Measurements from ENCODE around the gene AMPH. TPM values are rescaled to one million over a fixed set of nuclear protein-coding genes. Genes with fewer than 3 reads are reported as not detected.

AMPH gene
- total RNA-seq, 1 experiment from 2014 or later = 9.0 TPM

GRCh38 chr7:38432671-38433070 lies 198.5 kb downstream of the AMPH start:
- ChIA-PET CTCF (no interaction called here), POLR2A (no interaction called here)
- Mint-ChIP-seq H3K4me1 (no peaks in the 10 kb centered on the region), H3K9me3 (no peaks in the 10 kb centered on the region), H3K27me3 (ENCODE audit: low read depth) (no peaks in the 10 kb centered on the region), H3K4me3 (no peak overlapping the region), H3K27ac (no peak overlapping the region), H3K36me3 (no peaks in the 10 kb centered on the region)
- DNase-seq (ENCODE audit: low spot score) (no peak), ATAC-seq (no peak)
- TF ChIP-seq E2F1 (CRISPR knock-in tag; IDR thresholded peaks at IDR 0.05) = no peak

GRCh38 chr7:38432080-38432479 lies 199.1 kb downstream of the AMPH start:
- no peak for ATAC-seq
- Mint-ChIP-seq H3K27me3 (ENCODE audit: low read depth) (no peaks in the 10 kb centered on the region), H3K36me3 (no peaks in the 10 kb centered on the region), H3K9me3 (no peaks in the 10 kb centered on the region), H3K4me3 (no peak overlapping the region), H3K4me1 (no peaks in the 10 kb centered on the region), H3K27ac (no peak overlapping the region)
- no peak for DNase-seq (ENCODE audit: low spot score)
- no peak for TF ChIP-seq NFATC4 (CRISPR knock-in tag; IDR thresholded peaks at IDR 0.05)
- no peak for TF ChIP-seq MLX (CRISPR knock-in tag; IDR thresholded peaks at IDR 0.05)
- no peak for TF ChIP-seq OVOL2 (CRISPR knock-in tag; IDR thresholded peaks at IDR 0.05; ENCODE audit: borderline replicate concordance)
- no peak for TF ChIP-seq ZMAT4 (CRISPR knock-in tag; IDR thresholded peaks at IDR 0.05)
- no peak for TF ChIP-seq CREM (CRISPR knock-in tag; IDR thresholded peaks at IDR 0.05)
- POLR2A ChIA-PET = no interaction called here
- CTCF ChIA-PET = no interaction called here

- TF ChIP-seq CDX4 (CRISPR knock-in tag; IDR thresholded peaks at IDR 0.05; ENCODE audit: borderline replicate concordance) = no peak
- no peak for TF ChIP-seq ATF2 (CRISPR knock-in tag; IDR thresholded peaks at IDR 0.05; ENCODE audit: borderline replicate concordance, low read depth)
- TF ChIP-seq E2F4 (CRISPR knock-in tag; IDR thresholded peaks at IDR 0.05; ENCODE audit: borderline replicate concordance, low read depth) = no peak
- TF ChIP-seq JAZF1 (CRISPR knock-in tag; IDR thresholded peaks at IDR 0.05) = no peak
- TF ChIP-seq ZNF532 (CRISPR knock-in tag; IDR thresholded peaks at IDR 0.05; ENCODE audit: borderline replicate concordance) = no peak
- TF ChIP-seq SOX15 (CRISPR knock-in tag; IDR thresholded peaks at IDR 0.05) = no peak
- TF ChIP-seq USF2 (CRISPR knock-in tag; IDR thresholded peaks at IDR 0.05) = no peak
- TF ChIP-seq TEAD1 (CRISPR knock-in tag; IDR thresholded peaks at IDR 0.05) = no peak
- no peak for TF ChIP-seq ZNF416 (CRISPR knock-in tag; IDR thresholded peaks at IDR 0.05)
- no peak for TF ChIP-seq CREM (CRISPR knock-in tag; IDR thresholded peaks at IDR 0.05)
- no peak for TF ChIP-seq PRRX2 (CRISPR knock-in tag; IDR thresholded peaks at IDR 0.05)
- TF ChIP-seq MLX (CRISPR knock-in tag; IDR thresholded peaks at IDR 0.05) = no peak
- TF ChIP-seq ATF6 (CRISPR knock-in tag; IDR thresholded peaks at IDR 0.05) = no peak
- TF ChIP-seq NFE2L1 (CRISPR knock-in tag; IDR thresholded peaks at IDR 0.05) = no peak
- Mint-ChIP-seq H3K4me1 (no peaks in the 10 kb centered on the region), H3K4me3 (no peak overlapping the region), H3K36me3 (no peaks in the 10 kb centered on the region), H3K9me3 (no peaks in the 10 kb centered on the region), H3K27me3 (ENCODE audit: low read depth) (no peaks in the 10 kb centered on the region), H3K27ac (no peak overlapping the region)
- ChIA-PET CTCF (no interaction called here), POLR2A (no interaction called here)
- ATAC-seq (no peak), DNase-seq (ENCODE audit: low spot score) (no peak)
Measured at GRCh38 chr7:38429057-38429456, 202.1 kb downstream of the AMPH start.
